SK-N-SH (cell line): ENCODE measurements around the gene ZNF429. TPM values are rescaled to one million over a fixed set of nuclear protein-coding genes. Genes with fewer than 3 reads are reported as not detected.

Source experiments
- CTCF ChIA-PET: fragments of 300-600, 350-600 bp; formaldehyde crosslinking; extraction: SDS; loops from one replicate; lab custom pipeline; 2021; lab: Yijun Ruan, JAX
- POLR2A ChIA-PET: fragments of 350-600 bp; sonication (Branson Sonifier 250); formaldehyde crosslinking; extraction: SDS; loops from one replicate; lab custom pipeline; 2020; ENCODE audit warnings: antibody characterized with exemption, inconsistent platforms; lab: Yijun Ruan, JAX
- DNase-seq: peaks from one replicate; pipeline ENCODE4 v3.0.0; 2012
- H2AFZ ChIP-seq: fragments of 200-600 bp; sonication (generic); 2 replicates; pipeline ENCODE4 v1.8.1; 2016; ENCODE audit warnings: antibody characterized with exemption, mild to moderate bottlenecking, low read depth
- H3F3A ChIP-seq: fragments of 200-600 bp; sonication (generic); replicated peaks from 2 replicates; pipeline ENCODE3; 2016; ENCODE audit warnings: antibody characterized with exemption, mild to moderate bottlenecking; ENCODE audit not compliant: insufficient read depth
- H3K27ac ChIP-seq, 2 experiments: fragments of 200-500 bp in 1 of 2; fragments of 200-600 bp in 1 of 2; sonication (Bioruptor generic) in 1 of 2; sonication (generic), shearing (Covaris generic) in 1 of 2; 2 replicates each; pipeline versions ENCODE4 v1.5.1 to v1.6.1; 2014 to 2016; ENCODE audit warnings: low read depth in 2 of 2, inconsistent platforms in 1 of 2, low read length in 1 of 2, mild to moderate bottlenecking in 1 of 2, mixed read lengths in 1 of 2
- H3K27me3 ChIP-seq: fragments of 200-600 bp; sonication (generic), shearing (Covaris generic); 2 replicates; pipeline ENCODE4 v1.6.1; 2016; ENCODE audit warnings: mixed run types; ENCODE audit not compliant: insufficient read depth
- H3K36me3 ChIP-seq, 2 experiments: fragments of 200-500 bp in 1 of 2; fragments of 200-600 bp in 1 of 2; sonication (Bioruptor generic) in 1 of 2; sonication (generic) in 1 of 2; replicated peaks in 1 of 2; 2 replicates each; pipeline versions ENCODE3 to v1.5.1; 2014 to 2016; ENCODE audit warnings: low read length in 1 of 2, mild to moderate bottlenecking in 1 of 2; ENCODE audit not compliant: insufficient read depth in 2 of 2, control insufficient read depth in 1 of 2
- H3K4me1 ChIP-seq, 2 experiments: fragments of 200-500 bp in 1 of 2; fragments of 200-600 bp in 1 of 2; sonication (Bioruptor generic) in 1 of 2; sonication (generic), shearing (Covaris generic) in 1 of 2; 2 replicates each; pipeline versions ENCODE4 v1.5.1 to v1.6.1; 2014 to 2016; ENCODE audit warnings: low read depth in 1 of 2, low read length in 1 of 2, mixed run types in 1 of 2; ENCODE audit not compliant: insufficient read depth in 2 of 2, control insufficient read depth in 1 of 2
- H3K4me2 ChIP-seq: fragments of 200-600 bp; sonication (generic), shearing (Covaris generic); 2 replicates; pipeline ENCODE4 v1.6.1; 2017; ENCODE audit warnings: mixed run types
- H3K4me3 ChIP-seq, 2 experiments: fragments of 200-500 bp in 1 of 2; fragments of 200-600 bp in 1 of 2; sonication (Bioruptor generic) in 1 of 2; sonication (generic), shearing (Covaris generic) in 1 of 2; 2 replicates each; pipeline versions ENCODE4 v1.5.1 to v1.8.1; 2014 to 2016; ENCODE audit warnings: low read depth in 2 of 2, inconsistent platforms in 1 of 2, low read length in 1 of 2, mild to moderate bottlenecking in 1 of 2, mixed read lengths in 1 of 2, moderate library complexity in 1 of 2
- H3K79me2 ChIP-seq: fragments of 200-600 bp; sonication (generic); 2 replicates; pipeline ENCODE4 v1.8.1; 2017; ENCODE audit warnings: mild to moderate bottlenecking; ENCODE audit not compliant: insufficient read depth
- H3K9ac ChIP-seq: fragments of 200-600 bp; sonication (generic); 2 replicates; pipeline ENCODE4 v1.6.1; 2017; ENCODE audit warnings: mixed run types
- H3K9me2 ChIP-seq: fragments of 200-600 bp; sonication (generic); 2 replicates; pipeline ENCODE4 v1.6.1; 2017; ENCODE audit warnings: mixed run types
- H3K9me3 ChIP-seq: fragments of 200-600 bp; sonication (generic); 2 replicates; pipeline ENCODE4 v1.6.1; 2017; ENCODE audit warnings: mixed run types, mild to moderate bottlenecking, moderate library complexity
- H4K20me1 ChIP-seq: fragments of 200-600 bp; sonication (generic); 2 replicates; pipeline ENCODE4 v1.6.1; 2017; ENCODE audit warnings: mild to moderate bottlenecking, mixed run types; ENCODE audit not compliant: insufficient read depth
- ELF1 ChIP-seq: IDR thresholded peaks from 2 replicates; pipeline ENCODE4 v1.4.0; 2012
- EZH2phosphoT487 ChIP-seq: fragments of 200-600 bp; sonication (generic); IDR thresholded peaks from 2 replicates; pipeline ENCODE4 v1.6.1; 2017; ENCODE audit warnings: low read depth, mixed run types, mild to moderate bottlenecking, antibody characterized with exemption, moderate library complexity, borderline replicate concordance
- GABPA ChIP-seq: IDR thresholded peaks from 2 replicates; pipeline ENCODE4 v1.4.0; 2012; ENCODE audit warnings: low read depth, mild to moderate bottlenecking
- GATA2 ChIP-seq: sonication (generic); formaldehyde crosslinking; IDR thresholded peaks from 2 replicates; pipeline ENCODE4 v1.5.0; 2020; ENCODE audit warnings: mild to moderate bottlenecking, missing genetic modification reagents
- MEF2A ChIP-seq: IDR thresholded peaks from 2 replicates; pipeline ENCODE4 v1.4.0; 2012; ENCODE audit warnings: low read depth, borderline replicate concordance
- MXI1 ChIP-seq: IDR thresholded peaks from 2 replicates; pipeline ENCODE4 v1.6.1; 2012; ENCODE audit warnings: mild to moderate bottlenecking, low read depth, low read length, improper control_type of control experiment
- RAD21 ChIP-seq: IDR thresholded peaks from 2 replicates; pipeline ENCODE4 v1.6.1; 2012; ENCODE audit warnings: mild to moderate bottlenecking, low read length
- RCOR1 ChIP-seq: fragments of 150-350 bp; IDR thresholded peaks from 2 replicates; pipeline ENCODE4 v1.6.1; 2017; ENCODE audit warnings: antibody characterized with exemption, low read length
- SIN3A ChIP-seq: IDR thresholded peaks from 2 replicates; pipeline ENCODE4 v1.6.1; 2012; ENCODE audit warnings: low read depth, mild to moderate bottlenecking, low read length, moderate library complexity, borderline replicate concordance
- TAF1 ChIP-seq: IDR thresholded peaks from 2 replicates; pipeline ENCODE4 v1.6.1; 2012; ENCODE audit warnings: low read depth, mild to moderate bottlenecking, low read length, moderate library complexity, borderline replicate concordance
- TCF12 ChIP-seq: IDR thresholded peaks from 2 replicates; pipeline ENCODE4 v1.4.0; 2012
- TEAD4 ChIP-seq: IDR thresholded peaks from 2 replicates; pipeline ENCODE4 v1.4.0; 2012; ENCODE audit warnings: mild to moderate bottlenecking, borderline replicate concordance; ENCODE audit not compliant: insufficient read depth
- WGBS: methylation state at CpG from one replicate; pipeline ENCODE4 v1.1.6; 2017; ENCODE audit warnings: low lambda C conversion rate; 5-methylcytosine and 5-hydroxymethylcytosine counted together
- polyA plus RNA-seq, 3 experiments: library from polyadenylated mRNA; depleted of rRNA; stranded (reverse); fragments of >200 nt; gene quantifications; 2 replicates each; pipeline ENCODE4 v1.2.3, GENCODE V29; 2012
- TF ChIP-seq, protein P1 (sequence below): fragments of 200-600 bp; sonication (generic); IDR thresholded peaks from 2 replicates; pipeline ENCODE4 v1.6.1; 2017; ENCODE audit warnings: antibody characterized with exemption, mild to moderate bottlenecking, moderate library complexity
- TF ChIP-seq, protein P2 (sequence below): IDR thresholded peaks from 2 replicates; pipeline ENCODE4 v1.4.0; 2012; ENCODE audit warnings: low read depth, borderline replicate concordance
- TF ChIP-seq, protein P3 (sequence below): fragments of 150-350 bp; IDR thresholded peaks from 2 replicates; pipeline ENCODE4 v1.6.1; 2017; ENCODE audit warnings: antibody characterized with exemption, low read length, low read depth, borderline replicate concordance
- TF ChIP-seq, protein P4 (sequence below): IDR thresholded peaks from 2 replicates; pipeline ENCODE4 v1.4.0; 2012; ENCODE audit warnings: low read depth

ZNF429 gene
- polyA plus RNA-seq, 1 of the 3 experiments (the other 2 are of a cell fraction): 5.6 TPM

DNA sequence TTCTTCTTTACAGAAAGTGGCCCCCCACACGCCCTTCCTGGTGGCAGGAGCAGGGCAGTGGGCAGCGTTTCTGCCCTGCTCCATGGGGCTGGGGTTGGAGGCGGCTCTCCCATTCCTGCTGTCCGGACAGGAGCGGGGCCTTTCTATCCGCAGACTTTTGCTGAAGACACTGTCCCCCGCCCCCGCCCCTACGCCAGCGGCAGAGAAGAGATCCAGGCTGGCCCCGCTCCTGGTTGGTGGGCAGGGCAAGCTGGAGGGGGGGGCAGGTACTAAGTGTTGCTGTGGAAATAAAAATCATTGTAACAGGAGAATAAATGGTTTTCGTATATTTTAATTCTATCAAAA is 81.7 kb downstream of the ZNF429 start:
- Histone ChIP-seq H2AFZ (no peak overlapping the region), H3K79me2 (no peaks in the 10 kb centered on the region), H3K27ac (no peak overlapping the region), H3K4me1 (no peaks in the 10 kb centered on the region; a peak in 1 of 4 replicates), H3K27me3 (no peaks in the 10 kb centered on the region), H4K20me1 (no peaks in the 10 kb centered on the region), H3F3A (no peaks in the 10 kb centered on the region), H3K9me3 (no peaks in the 10 kb centered on the region), H3K4me3 (no peak overlapping the region), H3K4me2 (no peak overlapping the region), H3K9ac (no peak overlapping the region), H3K9me2 (no peaks in the 10 kb centered on the region), H3K36me3 (no peaks in the 10 kb centered on the region)
- 68% methylated on average over 11 of the region's 12 CpGs for WGBS
- no peak for DNase-seq
- CTCF ChIA-PET: no interaction called here
- POLR2A ChIA-PET: no interaction called here
- TF ChIP-seq RAD21: no peak
- TF ChIP-seq ELF1: no peak
- TF ChIP-seq TCF12: no peak
- TF ChIP-seq MEF2A: no peak
- TF ChIP-seq TAF1: no peak
- TF ChIP-seq, protein P1, sequence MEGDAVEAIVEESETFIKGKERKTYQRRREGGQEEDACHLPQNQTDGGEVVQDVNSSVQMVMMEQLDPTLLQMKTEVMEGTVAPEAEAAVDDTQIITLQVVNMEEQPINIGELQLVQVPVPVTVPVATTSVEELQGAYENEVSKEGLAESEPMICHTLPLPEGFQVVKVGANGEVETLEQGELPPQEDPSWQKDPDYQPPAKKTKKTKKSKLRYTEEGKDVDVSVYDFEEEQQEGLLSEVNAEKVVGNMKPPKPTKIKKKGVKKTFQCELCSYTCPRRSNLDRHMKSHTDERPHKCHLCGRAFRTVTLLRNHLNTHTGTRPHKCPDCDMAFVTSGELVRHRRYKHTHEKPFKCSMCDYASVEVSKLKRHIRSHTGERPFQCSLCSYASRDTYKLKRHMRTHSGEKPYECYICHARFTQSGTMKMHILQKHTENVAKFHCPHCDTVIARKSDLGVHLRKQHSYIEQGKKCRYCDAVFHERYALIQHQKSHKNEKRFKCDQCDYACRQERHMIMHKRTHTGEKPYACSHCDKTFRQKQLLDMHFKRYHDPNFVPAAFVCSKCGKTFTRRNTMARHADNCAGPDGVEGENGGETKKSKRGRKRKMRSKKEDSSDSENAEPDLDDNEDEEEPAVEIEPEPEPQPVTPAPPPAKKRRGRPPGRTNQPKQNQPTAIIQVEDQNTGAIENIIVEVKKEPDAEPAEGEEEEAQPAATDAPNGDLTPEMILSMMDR: no peak
- no peak for TF ChIP-seq EZH2phosphoT487
- TF ChIP-seq RCOR1: no peak
- TF ChIP-seq, protein P2, sequence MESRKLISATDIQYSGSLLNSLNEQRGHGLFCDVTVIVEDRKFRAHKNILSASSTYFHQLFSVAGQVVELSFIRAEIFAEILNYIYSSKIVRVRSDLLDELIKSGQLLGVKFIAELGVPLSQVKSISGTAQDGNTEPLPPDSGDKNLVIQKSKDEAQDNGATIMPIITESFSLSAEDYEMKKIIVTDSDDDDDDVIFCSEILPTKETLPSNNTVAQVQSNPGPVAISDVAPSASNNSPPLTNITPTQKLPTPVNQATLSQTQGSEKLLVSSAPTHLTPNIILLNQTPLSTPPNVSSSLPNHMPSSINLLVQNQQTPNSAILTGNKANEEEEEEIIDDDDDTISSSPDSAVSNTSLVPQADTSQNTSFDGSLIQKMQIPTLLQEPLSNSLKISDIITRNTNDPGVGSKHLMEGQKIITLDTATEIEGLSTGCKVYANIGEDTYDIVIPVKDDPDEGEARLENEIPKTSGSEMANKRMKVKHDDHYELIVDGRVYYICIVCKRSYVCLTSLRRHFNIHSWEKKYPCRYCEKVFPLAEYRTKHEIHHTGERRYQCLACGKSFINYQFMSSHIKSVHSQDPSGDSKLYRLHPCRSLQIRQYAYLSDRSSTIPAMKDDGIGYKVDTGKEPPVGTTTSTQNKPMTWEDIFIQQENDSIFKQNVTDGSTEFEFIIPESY: no peak
- no peak for TF ChIP-seq SIN3A
- TF ChIP-seq TEAD4: no peak
- TF ChIP-seq, protein P3, sequence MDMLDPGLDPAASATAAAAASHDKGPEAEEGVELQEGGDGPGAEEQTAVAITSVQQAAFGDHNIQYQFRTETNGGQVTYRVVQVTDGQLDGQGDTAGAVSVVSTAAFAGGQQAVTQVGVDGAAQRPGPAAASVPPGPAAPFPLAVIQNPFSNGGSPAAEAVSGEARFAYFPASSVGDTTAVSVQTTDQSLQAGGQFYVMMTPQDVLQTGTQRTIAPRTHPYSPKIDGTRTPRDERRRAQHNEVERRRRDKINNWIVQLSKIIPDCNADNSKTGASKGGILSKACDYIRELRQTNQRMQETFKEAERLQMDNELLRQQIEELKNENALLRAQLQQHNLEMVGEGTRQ: no peak
- TF ChIP-seq MXI1: no peak
- no peak for TF ChIP-seq GATA2 (CRISPR knock-in tag)
- TF ChIP-seq, protein P4, sequence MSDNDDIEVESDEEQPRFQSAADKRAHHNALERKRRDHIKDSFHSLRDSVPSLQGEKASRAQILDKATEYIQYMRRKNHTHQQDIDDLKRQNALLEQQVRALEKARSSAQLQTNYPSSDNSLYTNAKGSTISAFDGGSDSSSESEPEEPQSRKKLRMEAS: no peak
- TF ChIP-seq GABPA: no peak
